ENCODE measurements around the gene DDO. TPM values are rescaled to one million over a fixed set of nuclear protein-coding genes. Genes with fewer than 3 reads are reported as not detected.

Gene DDO
- total and polyA plus RNA-seq, 2 of the 8 experiments (the other 6 are each of a cell fraction or from before 2014, with no cell fraction given), result not detected

DNA sequence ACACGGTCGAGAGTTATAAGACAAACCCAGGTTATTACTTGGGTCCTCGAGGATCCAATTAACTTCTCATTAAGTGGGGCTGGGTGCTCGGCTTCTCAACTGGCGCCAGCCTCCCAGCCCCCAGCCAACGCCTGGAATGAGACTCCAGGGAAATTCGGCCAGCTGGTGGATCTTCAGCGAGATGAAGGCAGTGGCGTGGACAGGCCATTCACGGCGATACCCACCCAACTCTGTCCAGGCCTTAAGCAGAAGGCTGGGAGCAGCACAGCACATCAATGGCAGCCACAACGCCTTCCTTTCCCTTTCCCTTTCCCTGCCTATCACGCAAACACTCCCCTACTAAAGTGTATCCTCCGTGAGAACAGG is 58.1 kb downstream of the DDO start (continued):
- TF ChIP-seq, protein P1, sequence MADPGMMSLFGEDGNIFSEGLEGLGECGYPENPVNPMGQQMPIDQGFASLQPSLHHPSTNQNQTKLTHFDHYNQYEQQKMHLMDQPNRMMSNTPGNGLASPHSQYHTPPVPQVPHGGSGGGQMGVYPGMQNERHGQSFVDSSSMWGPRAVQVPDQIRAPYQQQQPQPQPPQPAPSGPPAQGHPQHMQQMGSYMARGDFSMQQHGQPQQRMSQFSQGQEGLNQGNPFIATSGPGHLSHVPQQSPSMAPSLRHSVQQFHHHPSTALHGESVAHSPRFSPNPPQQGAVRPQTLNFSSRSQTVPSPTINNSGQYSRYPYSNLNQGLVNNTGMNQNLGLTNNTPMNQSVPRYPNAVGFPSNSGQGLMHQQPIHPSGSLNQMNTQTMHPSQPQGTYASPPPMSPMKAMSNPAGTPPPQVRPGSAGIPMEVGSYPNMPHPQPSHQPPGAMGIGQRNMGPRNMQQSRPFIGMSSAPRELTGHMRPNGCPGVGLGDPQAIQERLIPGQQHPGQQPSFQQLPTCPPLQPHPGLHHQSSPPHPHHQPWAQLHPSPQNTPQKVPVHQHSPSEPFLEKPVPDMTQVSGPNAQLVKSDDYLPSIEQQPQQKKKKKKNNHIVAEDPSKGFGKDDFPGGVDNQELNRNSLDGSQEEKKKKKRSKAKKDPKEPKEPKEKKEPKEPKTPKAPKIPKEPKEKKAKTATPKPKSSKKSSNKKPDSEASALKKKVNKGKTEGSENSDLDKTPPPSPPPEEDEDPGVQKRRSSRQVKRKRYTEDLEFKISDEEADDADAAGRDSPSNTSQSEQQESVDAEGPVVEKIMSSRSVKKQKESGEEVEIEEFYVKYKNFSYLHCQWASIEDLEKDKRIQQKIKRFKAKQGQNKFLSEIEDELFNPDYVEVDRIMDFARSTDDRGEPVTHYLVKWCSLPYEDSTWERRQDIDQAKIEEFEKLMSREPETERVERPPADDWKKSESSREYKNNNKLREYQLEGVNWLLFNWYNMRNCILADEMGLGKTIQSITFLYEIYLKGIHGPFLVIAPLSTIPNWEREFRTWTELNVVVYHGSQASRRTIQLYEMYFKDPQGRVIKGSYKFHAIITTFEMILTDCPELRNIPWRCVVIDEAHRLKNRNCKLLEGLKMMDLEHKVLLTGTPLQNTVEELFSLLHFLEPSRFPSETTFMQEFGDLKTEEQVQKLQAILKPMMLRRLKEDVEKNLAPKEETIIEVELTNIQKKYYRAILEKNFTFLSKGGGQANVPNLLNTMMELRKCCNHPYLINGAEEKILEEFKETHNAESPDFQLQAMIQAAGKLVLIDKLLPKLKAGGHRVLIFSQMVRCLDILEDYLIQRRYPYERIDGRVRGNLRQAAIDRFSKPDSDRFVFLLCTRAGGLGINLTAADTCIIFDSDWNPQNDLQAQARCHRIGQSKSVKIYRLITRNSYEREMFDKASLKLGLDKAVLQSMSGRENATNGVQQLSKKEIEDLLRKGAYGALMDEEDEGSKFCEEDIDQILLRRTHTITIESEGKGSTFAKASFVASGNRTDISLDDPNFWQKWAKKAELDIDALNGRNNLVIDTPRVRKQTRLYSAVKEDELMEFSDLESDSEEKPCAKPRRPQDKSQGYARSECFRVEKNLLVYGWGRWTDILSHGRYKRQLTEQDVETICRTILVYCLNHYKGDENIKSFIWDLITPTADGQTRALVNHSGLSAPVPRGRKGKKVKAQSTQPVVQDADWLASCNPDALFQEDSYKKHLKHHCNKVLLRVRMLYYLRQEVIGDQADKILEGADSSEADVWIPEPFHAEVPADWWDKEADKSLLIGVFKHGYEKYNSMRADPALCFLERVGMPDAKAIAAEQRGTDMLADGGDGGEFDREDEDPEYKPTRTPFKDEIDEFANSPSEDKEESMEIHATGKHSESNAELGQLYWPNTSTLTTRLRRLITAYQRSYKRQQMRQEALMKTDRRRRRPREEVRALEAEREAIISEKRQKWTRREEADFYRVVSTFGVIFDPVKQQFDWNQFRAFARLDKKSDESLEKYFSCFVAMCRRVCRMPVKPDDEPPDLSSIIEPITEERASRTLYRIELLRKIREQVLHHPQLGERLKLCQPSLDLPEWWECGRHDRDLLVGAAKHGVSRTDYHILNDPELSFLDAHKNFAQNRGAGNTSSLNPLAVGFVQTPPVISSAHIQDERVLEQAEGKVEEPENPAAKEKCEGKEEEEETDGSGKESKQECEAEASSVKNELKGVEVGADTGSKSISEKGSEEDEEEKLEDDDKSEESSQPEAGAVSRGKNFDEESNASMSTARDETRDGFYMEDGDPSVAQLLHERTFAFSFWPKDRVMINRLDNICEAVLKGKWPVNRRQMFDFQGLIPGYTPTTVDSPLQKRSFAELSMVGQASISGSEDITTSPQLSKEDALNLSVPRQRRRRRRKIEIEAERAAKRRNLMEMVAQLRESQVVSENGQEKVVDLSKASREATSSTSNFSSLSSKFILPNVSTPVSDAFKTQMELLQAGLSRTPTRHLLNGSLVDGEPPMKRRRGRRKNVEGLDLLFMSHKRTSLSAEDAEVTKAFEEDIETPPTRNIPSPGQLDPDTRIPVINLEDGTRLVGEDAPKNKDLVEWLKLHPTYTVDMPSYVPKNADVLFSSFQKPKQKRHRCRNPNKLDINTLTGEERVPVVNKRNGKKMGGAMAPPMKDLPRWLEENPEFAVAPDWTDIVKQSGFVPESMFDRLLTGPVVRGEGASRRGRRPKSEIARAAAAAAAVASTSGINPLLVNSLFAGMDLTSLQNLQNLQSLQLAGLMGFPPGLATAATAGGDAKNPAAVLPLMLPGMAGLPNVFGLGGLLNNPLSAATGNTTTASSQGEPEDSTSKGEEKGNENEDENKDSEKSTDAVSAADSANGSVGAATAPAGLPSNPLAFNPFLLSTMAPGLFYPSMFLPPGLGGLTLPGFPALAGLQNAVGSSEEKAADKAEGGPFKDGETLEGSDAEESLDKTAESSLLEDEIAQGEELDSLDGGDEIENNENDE (IDR thresholded peaks at IDR 0.05; ENCODE audit: insufficient replicate concordance, low read length), result no peak
- TF ChIP-seq RFX5 (IDR thresholded peaks at IDR 0.05; ENCODE audit: borderline replicate concordance, low read depth, low read length), result no peak
- TF ChIP-seq, protein P2, sequence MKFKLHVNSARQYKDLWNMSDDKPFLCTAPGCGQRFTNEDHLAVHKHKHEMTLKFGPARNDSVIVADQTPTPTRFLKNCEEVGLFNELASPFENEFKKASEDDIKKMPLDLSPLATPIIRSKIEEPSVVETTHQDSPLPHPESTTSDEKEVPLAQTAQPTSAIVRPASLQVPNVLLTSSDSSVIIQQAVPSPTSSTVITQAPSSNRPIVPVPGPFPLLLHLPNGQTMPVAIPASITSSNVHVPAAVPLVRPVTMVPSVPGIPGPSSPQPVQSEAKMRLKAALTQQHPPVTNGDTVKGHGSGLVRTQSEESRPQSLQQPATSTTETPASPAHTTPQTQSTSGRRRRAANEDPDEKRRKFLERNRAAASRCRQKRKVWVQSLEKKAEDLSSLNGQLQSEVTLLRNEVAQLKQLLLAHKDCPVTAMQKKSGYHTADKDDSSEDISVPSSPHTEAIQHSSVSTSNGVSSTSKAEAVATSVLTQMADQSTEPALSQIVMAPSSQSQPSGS (IDR thresholded peaks at IDR 0.05; ENCODE audit: low read length), result no peak
